Muscle of leg (tissue), 11 donors: ENCODE data around the gene C10orf90. TPM values are rescaled to one million over a fixed set of nuclear protein-coding genes. Genes with fewer than 3 reads are reported as not detected.

Experiments used
- DNase-seq: peaks from one replicate; pipeline ENCODE4 v3.0.0; 2013
- H3K27ac ChIP-seq: one replicate; pipeline ENCODE4 v1.5.1; 2013; ENCODE audit warnings: mild to moderate bottlenecking, low read length, control low read depth
- H3K27me3 ChIP-seq: one replicate; pipeline ENCODE4 v1.6.1; 2013; ENCODE audit warnings: low read length; ENCODE audit not compliant: control insufficient read depth, insufficient read depth
- H3K36me3 ChIP-seq: one replicate; pipeline ENCODE4 v1.6.1; 2013; ENCODE audit warnings: low read length; ENCODE audit not compliant: control insufficient read depth, insufficient read depth
- H3K4me1 ChIP-seq: one replicate; pipeline ENCODE4 v1.6.1; 2013; ENCODE audit warnings: low read length; ENCODE audit not compliant: control insufficient read depth, insufficient read depth
- H3K4me3 ChIP-seq: one replicate; pipeline ENCODE4 v1.5.1; 2013; ENCODE audit warnings: low read length, control low read depth
- H3K9me3 ChIP-seq: replicated peaks from 2 replicates; pipeline ENCODE4 v1.6.1; 2013; ENCODE audit warnings: low read depth, low read length; ENCODE audit not compliant: control insufficient read depth
- WGBS: methylation state at CpG from one replicate; pipeline ENCODE4 v1.1.5; 2013; ENCODE audit warnings: missing lambda C conversion rate; ENCODE audit not compliant: insufficient coverage; 5-methylcytosine and 5-hydroxymethylcytosine counted together
- polyA plus RNA-seq, 8 donors: library from polyadenylated mRNA; unstranded; fragments of 120-200 nt; gene quantifications; one replicate each; pipeline versions ENCODE4 v1.2.1 to v1.2.3, GENCODE V29; 2013; ENCODE audit warnings: inconsistent platforms in 1 of 8, low replicate concordance in 1 of 8; ENCODE audit not compliant: insufficient read length in 8 of 8, insufficient read depth in 1 of 8
- total RNA-seq: library from RNA; stranded (reverse); fragments of 120-200 nt; gene quantifications from one replicate; pipeline ENCODE4 v1.2.4, GENCODE V29; 2013

C10orf90 gene
- total and polyA plus RNA-seq, 9 donors: 0.53 to 1.1 (median 0.80) TPM

DNA sequence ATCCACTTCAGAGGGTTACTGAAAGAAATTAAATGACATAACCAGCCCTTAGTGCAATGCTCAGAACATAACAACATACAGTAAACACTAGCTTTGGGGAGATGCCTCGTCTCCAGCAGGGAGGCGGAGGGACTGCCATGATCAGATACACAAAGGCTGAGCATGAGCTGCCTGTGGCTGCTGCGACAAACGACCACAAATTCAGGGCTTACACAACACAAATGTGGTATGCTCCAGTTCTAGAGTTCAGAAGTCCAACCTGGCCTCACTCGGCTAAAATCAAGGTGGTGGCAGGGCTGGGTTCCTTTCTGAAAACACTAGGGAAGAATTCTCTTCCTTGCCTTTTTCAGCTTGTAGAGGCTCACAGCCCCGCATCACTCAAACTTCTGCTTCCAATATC, 154.0 kb downstream of the C10orf90 start:
- 94% methylated on average over 6 of the region's 6 CpGs for WGBS
- Histone ChIP-seq H3K4me1 (no peaks in the 10 kb centered on the region), H3K27me3 (no peaks in the 10 kb centered on the region), H3K4me3 (no peak overlapping the region), H3K27ac (no peak overlapping the region), H3K9me3 (no peaks in the 10 kb centered on the region), H3K36me3 (no peaks in the 10 kb centered on the region)
- DNase-seq: no peak

DNA sequence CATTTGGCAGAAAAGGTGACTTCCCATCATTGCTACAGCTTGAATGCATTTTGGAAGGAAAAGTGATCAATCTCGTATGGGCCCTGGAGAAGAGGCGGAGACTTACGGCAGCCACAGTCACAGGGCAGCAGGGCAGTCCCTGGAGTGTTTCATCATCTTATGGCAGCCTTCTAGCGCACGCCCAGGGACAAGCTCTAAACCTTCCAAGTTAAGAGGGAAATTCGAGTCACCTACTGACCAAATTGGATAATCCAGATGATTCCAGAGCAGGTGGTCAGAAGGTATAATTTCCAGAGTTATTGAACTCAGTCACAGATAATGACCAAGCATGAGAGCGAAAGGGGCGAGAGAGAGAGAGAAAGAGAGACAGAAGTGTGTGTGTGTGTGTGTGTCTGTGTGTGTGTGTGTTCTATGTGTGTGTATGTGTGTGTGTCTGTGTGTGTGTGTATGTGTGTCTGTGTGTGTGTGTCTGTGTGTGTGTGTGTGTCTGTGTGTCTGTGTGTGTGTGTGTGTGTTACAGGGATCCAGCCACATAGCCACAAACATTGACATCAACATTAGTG, 158.5 kb downstream of the C10orf90 start:
- no peaks in the 10 kb centered on the region for H3K4me1 ChIP-seq
- H3K36me3 ChIP-seq: no peaks in the 10 kb centered on the region
- H3K4me3 ChIP-seq: no peak overlapping the region
- no peaks in the 10 kb centered on the region for H3K27me3 ChIP-seq
- 52% methylated on average over 8 of the region's 8 CpGs for WGBS
- H3K9me3 ChIP-seq: no peaks in the 10 kb centered on the region
- DNase-seq: peak; percentile 4
- no peak overlapping the region for H3K27ac ChIP-seq

GRCh38 chr10:126509182-126509581, 161.3 kb downstream of the C10orf90 start:
- H3K4me3 ChIP-seq: no peak overlapping the region
- 60% methylated on average over 1 of the region's 2 CpGs for WGBS
- peaks cover 2% of the 10 kb centered on the region for H3K4me1 ChIP-seq
- no peaks in the 10 kb centered on the region for H3K36me3 ChIP-seq
- H3K9me3 ChIP-seq: no peaks in the 10 kb centered on the region
- H3K27ac ChIP-seq: no peak overlapping the region
- no peaks in the 10 kb centered on the region for H3K27me3 ChIP-seq
- no peak for DNase-seq

- H3K4me1 ChIP-seq: peaks cover 7% of the 10 kb centered on the region
- no peak overlapping the region for H3K27ac ChIP-seq
- no peaks in the 10 kb centered on the region for H3K27me3 ChIP-seq
- no peaks in the 10 kb centered on the region for H3K9me3 ChIP-seq
- peak; percentile 18 for DNase-seq
- no peak overlapping the region for H3K4me3 ChIP-seq
- no peaks in the 10 kb centered on the region for H3K36me3 ChIP-seq
- WGBS: 51% methylated on average over 4 of the region's 9 CpGs
Observed at GRCh38 chr10:126508535-126509040, 161.9 kb downstream of the C10orf90 start.

DNA sequence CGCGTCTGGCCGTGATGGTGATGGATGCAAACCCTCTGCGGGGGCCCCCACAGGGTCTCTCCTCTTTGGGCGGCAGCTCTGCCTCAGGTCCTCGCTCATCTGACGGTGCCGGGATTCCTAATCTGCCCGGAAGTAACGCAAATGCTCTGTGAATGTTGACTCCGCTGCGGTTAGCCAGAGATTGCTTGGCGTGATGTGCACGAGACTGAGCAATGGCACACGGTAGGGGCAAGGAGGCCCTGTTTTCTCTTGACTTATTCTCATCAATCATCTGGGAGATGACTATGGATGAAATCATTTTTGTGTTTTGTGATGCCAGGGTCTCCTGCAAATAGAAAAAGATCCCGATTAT, 165.8 kb downstream of the C10orf90 start:
- no peaks in the 10 kb centered on the region for H3K27me3 ChIP-seq
- no peaks in the 10 kb centered on the region for H3K9me3 ChIP-seq
- no peak overlapping the region for H3K27ac ChIP-seq
- H3K4me3 ChIP-seq: no peak overlapping the region
- DNase-seq: no peak
- H3K4me1 ChIP-seq: peaks cover 13% of the 10 kb centered on the region
- H3K36me3 ChIP-seq: no peaks in the 10 kb centered on the region
- 90% methylated on average over 15 of the region's 16 CpGs for WGBS

- DNase-seq: peak; percentile 80
- WGBS: 56% methylated on average over 20 of the region's 23 CpGs
Observed at GRCh38 chr10:126504063-126504760, 166.3 kb downstream of the C10orf90 start.

DNA sequence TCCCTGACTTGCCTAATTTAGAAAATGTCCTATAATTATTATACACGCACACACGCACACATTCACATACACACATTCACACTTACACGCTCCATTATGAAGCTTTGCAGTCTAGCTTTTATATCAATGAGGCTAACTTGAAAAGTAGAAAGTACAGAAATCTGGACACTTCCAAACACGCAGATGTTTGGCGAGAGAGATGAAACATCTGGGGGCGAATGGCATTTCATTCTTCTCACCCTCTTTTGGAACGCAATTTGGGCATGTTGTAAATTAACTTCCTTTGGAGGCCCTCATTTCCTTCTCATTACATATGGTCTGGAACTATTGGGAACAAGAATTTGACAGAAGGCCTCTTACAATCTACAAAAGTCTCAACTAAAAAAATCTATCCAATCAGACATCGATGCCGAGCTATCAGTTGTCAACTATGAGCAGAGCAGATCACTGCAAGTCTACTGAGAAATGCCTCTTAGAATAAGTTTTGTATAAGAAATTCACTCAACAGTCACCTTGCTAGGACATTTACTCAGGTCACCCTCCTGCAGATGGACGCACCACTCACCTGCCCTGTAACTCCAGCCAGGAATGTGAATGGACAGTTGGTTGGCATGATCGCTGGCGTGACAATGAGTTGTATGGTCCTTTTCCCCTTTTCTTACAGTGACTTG, 167.0 kb downstream of the C10orf90 start:
- H3K9me3 ChIP-seq: no peaks in the 10 kb centered on the region
- 20% methylated on average over 2 of the region's 12 CpGs for WGBS
- no peaks in the 10 kb centered on the region for H3K36me3 ChIP-seq
- H3K27me3 ChIP-seq: no peaks in the 10 kb centered on the region
- no peak overlapping the region for H3K27ac ChIP-seq
- H3K4me3 ChIP-seq: no peak overlapping the region
- H3K4me1 ChIP-seq: peaks cover 13% of the 10 kb centered on the region
- peak; percentile 26 for DNase-seq

More at GRCh38 chr10:126504063-126504760, 166.3 kb downstream of the C10orf90 start:
- no peaks in the 10 kb centered on the region for H3K9me3 ChIP-seq
- peaks cover 13% of the 10 kb centered on the region for H3K4me1 ChIP-seq
- H3K27me3 ChIP-seq: no peaks in the 10 kb centered on the region
- H3K4me3 ChIP-seq: no peak overlapping the region
- no peaks in the 10 kb centered on the region for H3K36me3 ChIP-seq
- H3K27ac ChIP-seq: no peak overlapping the region

- DNase-seq: peak; percentile 13
- no peak overlapping the region for H3K4me3 ChIP-seq
- H3K9me3 ChIP-seq: no peaks in the 10 kb centered on the region
- no CpG with 5 or more reads among the region's 1 CpG for WGBS
- no peaks in the 10 kb centered on the region for H3K36me3 ChIP-seq
- no peaks in the 10 kb centered on the region for H3K27me3 ChIP-seq
- peaks cover 13% of the 10 kb centered on the region for H3K4me1 ChIP-seq
- no peak overlapping the region for H3K27ac ChIP-seq
Observed at GRCh38 chr10:126502441-126502840, 168.1 kb downstream of the C10orf90 start.

GRCh38 chr10:126501828-126502227, 168.7 kb downstream of the C10orf90 start:
- H3K36me3 ChIP-seq: no peaks in the 10 kb centered on the region
- WGBS: 75% methylated on average over 3 of the region's 5 CpGs
- no peaks in the 10 kb centered on the region for H3K9me3 ChIP-seq
- H3K27ac ChIP-seq: no peak overlapping the region
- DNase-seq: no peak
- no peaks in the 10 kb centered on the region for H3K27me3 ChIP-seq
- peaks cover 13% of the 10 kb centered on the region for H3K4me1 ChIP-seq
- no peak overlapping the region for H3K4me3 ChIP-seq

DNA sequence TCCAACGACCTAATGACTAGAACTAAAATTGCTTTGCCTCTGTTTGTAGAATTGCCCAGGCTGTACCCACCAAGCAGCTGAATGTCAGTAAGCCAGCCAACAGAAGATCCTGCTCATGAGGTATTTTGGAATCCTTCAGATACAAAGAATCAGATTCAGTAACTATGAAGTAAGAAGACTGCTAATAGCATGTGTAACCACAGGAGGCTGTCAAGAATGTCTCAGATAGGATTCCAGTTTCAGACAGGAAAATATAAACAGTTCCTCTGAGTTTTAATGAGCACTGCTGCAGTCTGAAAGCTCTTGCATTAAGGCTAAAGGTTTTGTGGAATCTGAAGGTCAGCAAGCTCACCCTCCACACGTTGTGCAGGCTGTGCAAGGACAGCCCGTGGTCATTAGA, 169.6 kb downstream of the C10orf90 start:
- 47% methylated on average over 3 of the region's 3 CpGs for WGBS

More for the DNA sequence above, 169.6 kb downstream of the C10orf90 start:
- Histone ChIP-seq H3K27ac (no peak overlapping the region), H3K9me3 (no peaks in the 10 kb centered on the region), H3K4me3 (no peak overlapping the region), H3K4me1 (peaks cover 13% of the 10 kb centered on the region), H3K27me3 (no peaks in the 10 kb centered on the region), H3K36me3 (no peaks in the 10 kb centered on the region)
- DNase-seq: no peak
